Measurements from ENCODE around the gene SIRT4.

- TF ChIP-seq CTCF (IDR thresholded peaks at IDR 0.05) (peak; percentile 71 to 89 (median 82)), POLR2A (IDR thresholded peaks at IDR 0.05) (peak in 2 of 3 donors; percentile 33 to 35)
These were observed at the start of gene SIRT4 for GRCh38 chr12:120301962-120302815.

All from body of pancreas (tissue), 4 donors.